HG03045 (cell line): ENCODE results near the gene LRRC3.

ENCODE experiments used
- ATAC-seq: cut with Tn5 transposase; IDR thresholded peaks from one replicate; pipeline ENCODE4 v1.9.1; 2021; ENCODE audit warnings: mild to moderate bottlenecking, moderate library complexity; ENCODE audit not compliant: unreplicated experiment

The LRRC3 gene

DNA sequence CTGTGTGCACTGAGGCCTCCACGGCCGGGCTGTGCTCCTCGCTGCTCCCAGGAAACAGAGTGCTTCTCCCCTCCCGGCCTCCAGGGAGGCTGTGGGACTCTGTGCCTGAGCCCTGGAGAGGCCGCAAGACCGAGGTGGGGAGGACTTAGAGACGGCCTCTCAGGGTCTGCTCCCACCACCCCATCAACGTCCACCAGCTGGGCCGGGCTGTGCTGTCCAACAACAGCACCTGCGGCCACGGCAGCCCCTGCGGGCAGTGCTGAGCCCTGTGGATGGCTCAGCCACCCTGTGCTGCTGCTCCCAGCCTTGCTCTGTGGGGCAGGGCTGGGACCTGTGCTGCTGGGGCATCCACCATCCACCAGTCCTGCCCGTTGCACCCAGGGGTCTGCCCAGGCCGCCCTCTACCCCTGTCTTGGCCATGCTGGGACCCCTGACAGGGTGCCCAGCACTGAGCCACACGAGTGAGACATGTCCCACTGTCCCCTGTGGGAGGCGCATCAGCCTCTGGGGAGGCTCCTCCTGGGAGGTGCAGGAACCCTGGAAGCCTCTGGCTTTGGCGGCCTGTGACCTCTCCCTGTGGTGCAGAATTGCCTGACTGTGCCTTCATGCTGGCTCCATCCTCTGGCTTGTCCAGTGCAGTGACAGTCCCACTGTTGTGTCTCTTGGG, 31.2 kb upstream of the LRRC3 start:
- no peak for ATAC-seq

GRCh38 chr21:44424608-44425306, 30.6 kb upstream of the LRRC3 start:
- no peak for ATAC-seq

- no peak for ATAC-seq
These were observed 29.9 kb upstream of the LRRC3 start for GRCh38 chr21:44425307-44425894.

- ATAC-seq = no peak
These were observed 29.2 kb upstream of the LRRC3 start for GRCh38 chr21:44425895-44426662.

- no peak for ATAC-seq
These were observed 28.6 kb upstream of the LRRC3 start for GRCh38 chr21:44426663-44427191.

DNA sequence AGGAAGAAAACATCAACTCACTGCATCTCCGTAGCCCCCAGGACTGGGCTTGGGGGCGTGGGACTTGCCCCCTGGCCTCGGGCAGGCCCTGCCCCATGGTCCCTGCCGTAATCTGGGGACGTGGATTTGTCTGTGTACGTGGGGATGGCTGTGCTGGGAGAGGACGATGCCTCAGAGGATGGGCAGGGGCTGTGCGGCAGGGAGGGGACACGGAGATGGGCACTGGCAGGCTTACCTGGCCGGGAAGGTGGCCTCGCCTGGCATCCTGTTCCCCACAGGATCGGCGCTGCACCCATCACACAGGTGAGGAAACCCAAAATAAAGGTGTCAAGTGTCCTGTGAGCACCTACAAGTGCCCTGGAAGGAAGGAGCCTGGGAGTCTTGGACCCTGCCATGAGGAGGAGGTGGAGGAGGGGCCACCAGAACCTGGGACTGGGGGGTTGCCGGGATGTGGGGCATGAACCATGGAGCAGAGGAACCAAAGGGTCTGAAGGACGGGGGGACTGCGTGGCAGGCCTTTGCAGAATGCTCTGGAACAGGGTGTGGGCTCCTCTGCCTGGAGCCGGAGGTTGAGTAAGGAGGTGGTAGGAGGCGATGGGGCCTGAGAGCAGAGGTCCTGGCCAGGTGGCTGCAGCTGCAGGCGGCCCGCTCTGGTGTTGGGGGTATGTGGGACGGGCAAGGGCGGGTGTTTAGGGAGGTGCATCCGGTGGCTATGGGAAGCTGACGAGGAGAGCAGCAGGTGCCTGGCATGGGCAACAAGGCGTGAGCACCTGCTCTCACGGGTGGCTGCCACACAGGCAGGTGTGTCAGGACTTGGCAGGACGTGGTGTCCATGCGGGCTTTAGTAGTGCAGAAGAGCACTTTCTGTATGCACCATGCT, 27.8 kb upstream of the LRRC3 start:
- ATAC-seq = no peak

DNA sequence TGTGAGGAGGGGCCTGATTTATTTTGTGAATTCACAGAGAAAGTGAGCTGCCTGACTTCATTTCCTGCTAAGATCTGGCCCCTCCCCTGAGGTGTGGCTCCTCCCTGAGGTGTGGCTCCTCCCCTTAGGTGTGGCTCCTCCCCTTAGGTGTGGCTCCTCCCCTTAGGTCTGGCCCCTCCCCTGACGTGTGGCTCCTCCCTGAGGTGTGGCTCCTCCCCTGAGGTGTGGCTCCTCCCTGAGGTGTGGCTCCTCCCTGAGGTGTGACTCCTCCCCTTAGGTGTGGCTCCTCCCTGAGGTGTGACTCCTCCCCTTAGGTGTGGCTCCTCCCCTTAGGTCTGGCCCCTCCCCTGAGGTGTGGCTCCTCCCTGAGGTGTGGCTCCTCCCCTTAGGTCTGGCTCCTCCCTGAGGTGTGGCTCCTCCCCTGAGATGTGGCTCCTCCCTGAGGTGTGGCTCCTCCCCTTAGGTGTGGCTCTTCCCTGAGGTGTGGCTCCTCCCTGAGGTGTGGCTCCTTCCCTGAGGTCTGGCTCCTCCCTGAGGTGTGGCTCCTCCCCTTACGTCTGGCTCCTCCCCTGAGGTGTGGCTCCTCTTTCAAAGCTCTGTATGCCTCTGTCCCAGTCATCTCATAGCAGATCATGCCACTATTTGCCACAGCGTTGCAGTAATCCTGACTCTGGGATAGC, 26.9 kb upstream of the LRRC3 start:
- ATAC-seq = no peak

DNA sequence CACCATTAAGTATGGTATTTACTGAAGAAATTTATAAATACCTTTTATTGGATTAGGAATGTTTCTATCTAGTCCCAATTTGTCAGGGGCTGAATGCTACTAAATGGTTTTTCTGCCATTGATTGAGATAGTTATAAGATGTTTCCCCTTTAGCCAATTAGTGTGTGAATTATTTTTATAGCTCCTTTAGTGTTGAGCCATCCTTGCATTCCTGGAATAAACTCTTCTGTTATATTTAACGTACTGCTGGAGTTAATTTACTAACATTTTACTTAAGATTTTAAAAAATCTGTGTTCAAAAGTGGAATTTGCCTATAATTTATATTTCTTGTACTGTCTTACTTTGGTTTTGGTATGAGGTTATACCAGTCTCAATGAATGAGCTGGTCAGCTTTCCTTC, 25.4 kb upstream of the LRRC3 start:
- ATAC-seq = no peak

DNA sequence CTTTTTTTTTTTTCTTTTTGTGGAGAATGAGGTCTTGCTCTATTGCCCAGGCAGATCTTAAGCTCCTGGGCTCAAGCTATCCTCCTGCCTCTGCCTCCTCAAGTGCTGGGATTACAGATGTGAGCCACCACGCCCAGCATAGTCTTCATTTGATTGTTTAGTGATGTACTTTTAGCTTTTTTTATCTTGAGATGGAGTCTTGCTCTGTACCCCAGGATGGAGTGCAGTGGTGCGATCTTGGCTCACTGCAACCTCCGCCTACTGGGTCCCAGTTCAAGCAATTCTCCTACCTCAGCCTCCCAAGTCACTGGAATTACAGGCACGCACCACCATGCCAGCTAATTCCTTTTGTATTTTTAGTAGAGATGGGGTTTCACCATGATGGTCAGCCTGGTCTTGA, 24.0 kb upstream of the LRRC3 start:
- no peak for ATAC-seq

GRCh38 chr21:44432841-44433790, 22.2 kb upstream of the LRRC3 start:
- no peak for ATAC-seq

- no peak for ATAC-seq
These were observed 21.3 kb upstream of the LRRC3 start for GRCh38 chr21:44433791-44434567.

DNA sequence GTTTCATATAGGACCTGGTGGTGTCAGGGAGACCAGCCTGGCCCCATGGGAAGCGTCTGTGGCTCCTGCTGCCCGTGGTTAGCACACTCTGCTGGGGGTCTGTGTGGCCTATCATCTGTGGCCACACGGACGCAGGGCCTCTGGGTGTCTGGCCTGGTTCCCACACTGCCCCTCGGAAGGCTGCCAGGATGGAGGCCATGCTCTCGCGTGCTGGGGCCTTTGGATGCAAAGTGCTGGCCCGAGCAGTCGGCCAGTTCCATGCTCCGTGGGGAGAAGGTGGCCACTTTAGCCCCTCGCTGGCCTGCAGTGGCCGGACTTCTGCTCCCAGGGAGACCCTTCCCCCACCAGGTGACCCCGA, 20.8 kb upstream of the LRRC3 start:
- no peak for ATAC-seq

DNA sequence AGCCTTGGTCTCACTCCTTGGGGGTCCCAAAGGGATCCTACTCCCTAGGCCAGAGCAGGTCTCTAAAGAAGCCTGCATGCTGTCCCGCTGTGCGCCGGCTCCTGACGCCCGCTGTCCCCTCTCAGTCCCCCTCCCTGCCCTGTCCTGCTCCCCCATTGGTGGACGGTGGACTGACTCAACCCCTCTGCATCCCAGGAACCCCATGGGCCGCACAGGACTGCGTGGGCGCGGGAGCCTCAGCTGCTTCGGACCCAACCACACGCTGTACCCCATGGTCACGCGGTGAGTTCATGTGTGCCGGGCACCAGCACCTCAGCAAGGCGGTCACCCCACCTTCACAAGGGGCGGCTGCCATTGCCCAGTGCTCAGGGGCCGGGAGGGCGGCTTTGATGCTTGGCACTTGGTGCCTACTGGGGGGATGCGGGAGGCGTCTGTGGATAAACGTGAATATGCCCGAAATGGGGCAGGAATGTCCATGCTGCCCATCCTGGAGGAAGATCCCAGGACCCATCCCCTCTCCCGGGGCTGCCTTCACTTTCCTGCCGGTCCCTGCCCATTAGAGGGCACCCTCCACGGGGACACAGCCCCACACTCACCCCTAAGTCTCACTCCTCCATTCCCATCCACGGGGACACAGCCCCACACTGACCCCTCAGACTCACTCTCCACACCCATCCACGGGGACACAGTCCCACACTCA, 20.2 kb upstream of the LRRC3 start:
- ATAC-seq = no peak

DNA sequence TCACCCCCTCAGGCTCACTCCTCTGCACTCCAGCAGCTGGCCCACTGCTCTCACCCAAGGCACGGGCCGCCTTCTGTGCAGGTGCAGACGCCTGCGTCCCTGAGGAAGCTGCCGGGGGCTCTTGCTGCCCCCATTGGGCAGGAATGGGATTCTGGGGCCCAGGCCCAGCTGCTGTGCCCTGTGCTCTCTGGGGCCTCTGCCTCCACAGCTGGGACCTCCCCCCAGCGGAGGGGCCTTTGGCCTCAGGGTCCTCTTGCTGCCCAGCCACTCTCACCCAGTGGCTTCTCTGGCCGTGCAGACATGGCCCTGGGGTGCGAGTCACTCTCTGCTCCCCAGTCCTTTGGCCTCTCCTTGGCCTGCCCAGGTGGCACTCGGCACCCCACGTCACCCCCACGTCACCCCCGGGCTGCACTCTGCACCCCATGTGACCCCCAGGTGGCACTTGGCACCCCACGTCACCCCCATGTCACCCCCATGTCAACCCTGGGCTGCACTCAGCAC, 19.1 kb upstream of the LRRC3 start:
- no peak for ATAC-seq

DNA sequence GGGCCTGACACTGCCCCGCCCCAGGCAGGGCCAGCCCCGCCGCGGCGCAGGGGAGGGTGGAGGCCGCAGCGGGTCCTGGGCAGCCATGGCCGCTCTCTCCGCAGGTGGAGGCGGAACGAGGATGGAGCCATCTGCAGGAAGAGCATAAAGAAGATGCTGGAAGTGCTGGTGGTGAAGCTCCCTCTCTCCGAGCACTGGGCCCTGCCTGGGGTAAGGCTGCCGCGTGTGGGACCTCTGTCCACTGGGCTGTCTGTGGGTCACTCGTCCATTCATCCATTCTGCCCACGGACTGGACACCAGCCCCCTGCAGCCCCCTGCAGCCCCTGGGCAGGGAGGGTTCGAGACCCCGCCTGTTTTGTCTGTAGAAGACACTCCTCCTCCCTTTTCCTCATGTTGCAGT, 18.4 kb upstream of the LRRC3 start:
- no peak for ATAC-seq

DNA sequence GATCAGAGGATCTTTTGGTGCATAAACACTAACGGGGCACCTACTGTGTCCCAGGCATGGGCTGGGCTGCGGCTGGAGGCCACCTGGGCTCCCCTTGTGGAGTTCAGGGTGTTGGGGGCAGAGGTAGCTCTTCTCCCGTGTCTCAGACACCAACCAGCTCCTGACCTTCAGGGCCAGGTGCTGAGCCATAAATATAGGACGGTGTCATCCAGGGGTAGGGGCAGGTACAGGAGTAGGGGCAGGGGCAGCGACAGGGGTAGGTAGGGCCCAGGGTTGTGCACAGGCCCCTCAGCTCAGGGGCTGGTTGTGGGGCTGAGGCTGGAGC, 18.0 kb upstream of the LRRC3 start:
- no peak for ATAC-seq

- no peak for ATAC-seq
These were observed 17.4 kb upstream of the LRRC3 start for GRCh38 chr21:44437696-44438431.
